Dermis microvascular lymphatic vessel endothelial cell (primary cell): ENCODE data around the gene INTS12. TPM values are rescaled to one million over a fixed set of nuclear protein-coding genes. Genes with fewer than 3 reads are reported as not detected.

ENCODE experiments used
- DNase-seq, 2 donors: peaks; one replicate each; pipeline versions ENCODE4 v3.0.0 to v3.0.0-alpha.2; 2010; ENCODE audit warnings: low read depth in 2 of 2
- total RNA-seq: library from RNA; depleted of rRNA; stranded (reverse); fragments of >200 nt; gene quantifications from 2 replicates; pipeline ENCODE4 v1.2.1, GENCODE V29; 2014

Gene INTS12
- total RNA-seq, 1 donor from 2014 or later = 9.1 TPM

- DNase-seq = peak in 1 of 2 donors; percentile 61
Measured at GRCh38 chr4:105683038-105683437, 25.5 kb downstream of the INTS12 start.

- peak in 1 of 2 donors; percentile 57 for DNase-seq
Measured at GRCh38 chr4:105679186-105679585, 29.3 kb downstream of the INTS12 start.

GRCh38 chr4:105677709-105678108 lies 30.8 kb downstream of the INTS12 start:
- DNase-seq = no peak

GRCh38 chr4:105674011-105674410 lies 34.5 kb downstream of the INTS12 start:
- DNase-seq = no peak

- no peak for DNase-seq
Measured at GRCh38 chr4:105671301-105671700, 37.2 kb downstream of the INTS12 start.

- DNase-seq = no peak
Measured at GRCh38 chr4:105670684-105671083, 37.8 kb downstream of the INTS12 start.

- DNase-seq = peak in 1 of 2 donors; percentile 1
Measured at GRCh38 chr4:105666693-105667092, 41.8 kb downstream of the INTS12 start.

GRCh38 chr4:105662935-105663675 lies 45.4 kb downstream of the INTS12 start:
- DNase-seq = no peak

GRCh38 chr4:105661028-105661427 lies 47.5 kb downstream of the INTS12 start:
- DNase-seq = no peak

GRCh38 chr4:105659190-105659589 lies 49.3 kb downstream of the INTS12 start:
- no peak for DNase-seq

GRCh38 chr4:105657117-105657765 lies 51.2 kb downstream of the INTS12 start:
- DNase-seq = no peak

- no peak for DNase-seq
Measured at GRCh38 chr4:105652286-105652888, 56.1 kb downstream of the INTS12 start.

- no peak for DNase-seq
Measured at GRCh38 chr4:105651884-105652283, 56.6 kb downstream of the INTS12 start.

GRCh38 chr4:105650190-105650589 lies 58.3 kb downstream of the INTS12 start:
- no peak for DNase-seq

- DNase-seq = no peak
Measured at GRCh38 chr4:105645440-105645839, 63.0 kb downstream of the INTS12 start.

- no peak for DNase-seq
Measured at GRCh38 chr4:105644257-105644656, 64.2 kb downstream of the INTS12 start.

GRCh38 chr4:105641845-105642244 lies 66.6 kb downstream of the INTS12 start:
- no peak for DNase-seq

- DNase-seq = peak in 1 of 2 donors; percentile 13
Measured at GRCh38 chr4:105637408-105638176, 70.9 kb downstream of the INTS12 start.

GRCh38 chr4:105634402-105635080 lies 73.9 kb downstream of the INTS12 start:
- DNase-seq = no peak

- DNase-seq = no peak
Measured at GRCh38 chr4:105633241-105633640, 75.2 kb downstream of the INTS12 start.
